ENCODE data around the gene NCAPG2. TPM values are rescaled to one million over a fixed set of nuclear protein-coding genes. Genes with fewer than 3 reads are reported as not detected.

The NCAPG2 gene
- polyA plus RNA-seq, 1 donor (not counting 4 experiments of a cell fraction or from before 2014, with no cell fraction given): 16.5 TPM

DNA sequence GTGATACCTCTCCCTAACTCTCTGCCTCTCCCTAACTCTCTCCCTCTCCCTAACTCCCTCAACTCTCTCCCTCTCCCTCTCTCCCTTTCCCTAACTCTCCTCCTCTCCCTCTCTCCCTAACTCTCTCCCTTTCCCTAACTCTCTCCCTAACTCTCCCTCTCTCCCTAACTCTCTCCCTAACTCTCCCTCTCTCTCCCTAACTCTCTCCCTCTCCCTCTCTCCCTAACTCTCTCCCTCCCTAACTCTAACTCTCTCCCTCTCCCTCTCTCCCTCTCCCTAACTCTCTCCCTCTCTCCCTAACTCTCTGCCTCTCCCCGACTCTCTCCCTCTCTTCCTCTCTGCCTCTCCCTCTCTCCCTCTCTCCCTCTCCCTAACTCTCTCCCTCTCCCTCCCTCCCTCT, 115.0 kb downstream of the NCAPG2 start:
- Histone ChIP-seq H4K20me1 (ENCODE audit: control insufficient read depth, extremely low read depth, insufficient read depth, low read length) (no peaks in the 10 kb centered on the region), H3K27ac (ENCODE audit: control insufficient read depth, insufficient read depth, low read length) (no peak overlapping the region), H3K9ac (ENCODE audit: control insufficient read depth, extremely low read depth, insufficient read depth, low read length) (no peak overlapping the region), H3K4me1 (ENCODE audit: control insufficient read depth, extremely low read depth, insufficient read depth, low read length) (no peaks in the 10 kb centered on the region), H3K27me3 (ENCODE audit: control insufficient read depth, extremely low read depth, insufficient read depth, low read length) (peaks cover 28% of the 10 kb centered on the region), H3K4me2 (ENCODE audit: control insufficient read depth, extremely low read depth, insufficient read depth, low read depth, low read length) (no peak overlapping the region), H3K79me2 (ENCODE audit: control insufficient read depth, insufficient read depth, low read length) (no peaks in the 10 kb centered on the region), H3K9me3 (ENCODE audit: control insufficient read depth, low read depth, low read length) (peaks cover 2% of the 10 kb centered on the region), H3K4me3 (ENCODE audit: control insufficient read depth in 2 of 3, extremely low read depth in 1 of 3, insufficient read depth in 2 of 3, low read depth in 1 of 3, low read length in 3 of 3) (no peak overlapping the region), H3K9me1 (ENCODE audit: control insufficient read depth, extremely low read depth, insufficient read depth, low read length) (no peaks in the 10 kb centered on the region), H2AFZ (ENCODE audit: control insufficient read depth, low read length) (no peak overlapping the region), H3K36me3 (ENCODE audit: control insufficient read depth in 2 of 2, extremely low read depth in 1 of 2, insufficient read depth in 2 of 2, low read length in 2 of 2) (no peaks in the 10 kb centered on the region)
- dilution Hi-C loops (cut with MboI; ENCODE audit: extremely low pct_ligation_motif_present, low sequenced_read_pairs): no loop called here
- DNase-seq (ENCODE audit: low read depth, low spot score) (no peak), FAIRE-seq (no peak)
- TF ChIP-seq CTCF (optimal IDR thresholded peaks at IDR 0.05 in 1 of 3, IDR thresholded peaks at IDR 0.05 in 1 of 3, conservative IDR thresholded peaks at IDR 0.05 in 1 of 3; ENCODE audit: extremely low read depth in 1 of 3, insufficient read depth in 2 of 3, low read length in 3 of 3) (no peak), EZH2 (IDR thresholded peaks at IDR 0.05; ENCODE audit: low read length) (no peak)

DNA sequence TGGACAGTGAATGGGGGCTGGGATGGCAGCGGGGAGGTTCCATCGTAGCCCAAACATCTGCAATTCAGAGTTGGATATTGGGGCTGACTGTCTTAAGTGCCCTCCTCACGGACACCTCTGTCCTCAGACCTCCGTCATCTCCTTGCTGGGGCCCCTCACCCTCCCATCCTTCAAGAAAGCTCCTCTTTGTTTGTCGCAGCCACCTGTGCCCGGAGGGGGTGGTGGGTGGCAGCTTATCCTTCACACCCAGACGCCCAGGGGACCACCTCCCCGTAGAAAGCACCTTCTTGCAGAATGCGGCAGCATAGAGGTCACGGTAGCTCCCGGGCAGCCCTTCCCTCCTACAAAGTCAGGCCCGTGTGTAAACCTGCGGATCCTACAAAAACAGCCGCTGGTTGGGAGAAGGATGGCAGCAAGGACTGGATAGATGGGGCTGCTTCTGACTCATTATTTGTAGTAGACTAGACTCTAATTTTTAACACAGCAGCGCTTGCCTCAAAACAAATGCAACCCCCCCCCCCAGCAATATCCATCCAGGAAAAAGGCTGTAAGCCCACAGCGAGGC, 115.6 kb downstream of the NCAPG2 start:
- no peaks in the 10 kb centered on the region for H3K36me3 ChIP-seq (ENCODE audit: control insufficient read depth in 2 of 2, extremely low read depth in 1 of 2, insufficient read depth in 2 of 2, low read length in 2 of 2)
- no peaks in the 10 kb centered on the region for H4K20me1 ChIP-seq (ENCODE audit: control insufficient read depth, extremely low read depth, insufficient read depth, low read length)
- H3K4me2 ChIP-seq (ENCODE audit: control insufficient read depth, extremely low read depth, insufficient read depth, low read depth, low read length): no peak overlapping the region
- no peak overlapping the region for H2AFZ ChIP-seq (ENCODE audit: control insufficient read depth, low read length)
- H3K4me3 ChIP-seq (ENCODE audit: control insufficient read depth in 2 of 3, extremely low read depth in 1 of 3, insufficient read depth in 2 of 3, low read depth in 1 of 3, low read length in 3 of 3): no peak overlapping the region
- no peaks in the 10 kb centered on the region for H3K79me2 ChIP-seq (ENCODE audit: control insufficient read depth, insufficient read depth, low read length)
- H3K4me1 ChIP-seq (ENCODE audit: control insufficient read depth, extremely low read depth, insufficient read depth, low read length): no peaks in the 10 kb centered on the region
- FAIRE-seq (no peak), DNase-seq (ENCODE audit: low read depth, low spot score) (no peak)
- H3K9me1 ChIP-seq (ENCODE audit: control insufficient read depth, extremely low read depth, insufficient read depth, low read length): no peaks in the 10 kb centered on the region
- peaks cover 28% of the 10 kb centered on the region for H3K27me3 ChIP-seq (ENCODE audit: control insufficient read depth, extremely low read depth, insufficient read depth, low read length)
- no peak overlapping the region for H3K9ac ChIP-seq (ENCODE audit: control insufficient read depth, extremely low read depth, insufficient read depth, low read length)
- TF ChIP-seq EZH2 (IDR thresholded peaks at IDR 0.05; ENCODE audit: low read length) (no peak), CTCF (optimal IDR thresholded peaks at IDR 0.05 in 1 of 3, IDR thresholded peaks at IDR 0.05 in 1 of 3, conservative IDR thresholded peaks at IDR 0.05 in 1 of 3; ENCODE audit: extremely low read depth in 1 of 3, insufficient read depth in 2 of 3, low read length in 3 of 3) (no peak)
- peaks cover 2% of the 10 kb centered on the region for H3K9me3 ChIP-seq (ENCODE audit: control insufficient read depth, low read depth, low read length)
- no peak overlapping the region for H3K27ac ChIP-seq (ENCODE audit: control insufficient read depth, insufficient read depth, low read length)
- dilution Hi-C loops (cut with MboI; ENCODE audit: extremely low pct_ligation_motif_present, low sequenced_read_pairs): no loop called here

Measured in keratinocyte (primary cell).